Panc1 (cell line): Measurements from ENCODE around the gene RPA3. TPM values are rescaled to one million over a fixed set of nuclear protein-coding genes. Genes with fewer than 3 reads are reported as not detected.

Experiments
- ATAC-seq: fragments of 200-7000 bp; cut with Tn5 transposase; 2 replicates; pipeline ENCODE4 v1.9.1; 2020; ENCODE audit warnings: mild to moderate bottlenecking, moderate library complexity
- BruUV-seq: library from RNA; stranded (reverse); fragments of 400-500 nt; replicated peaks from 2 replicates; lab custom pipeline; 2021; lab: Mats Ljungman, UMichigan
- CTCF ChIA-PET: fragments of 300-600 bp; sonication (Branson Sonifier 250); formaldehyde crosslinking; loops from one replicate; lab custom pipeline; 2022; ENCODE audit warnings: antibody characterized with exemption; lab: Charles Lee
- POLR2A ChIA-PET: fragments of 300-600 bp; sonication (Branson Sonifier 250); formaldehyde crosslinking; loops from one replicate; lab custom pipeline; 2022; ENCODE audit warnings: antibody characterized with exemption; lab: Charles Lee
- DNase-seq: peaks from one replicate; pipeline ENCODE4 v3.0.0-alpha.2; 2010; ENCODE audit warnings: low read depth, low spot score
- H3K27ac ChIP-seq: 2 replicates; pipeline ENCODE4 v1.5.1; 2011; ENCODE audit warnings: mild to moderate bottlenecking, low read length, inconsistent platforms
- H3K27me3 ChIP-seq: fragments of 200-500 bp; sonication (Bioruptor generic); 2 replicates; pipeline ENCODE4 v1.6.0; 2014; ENCODE audit warnings: low read length, inconsistent platforms; ENCODE audit not compliant: control insufficient read depth, insufficient read depth
- H3K36me3 ChIP-seq: fragments of 200-500 bp; sonication (Bioruptor generic); 2 replicates; pipeline ENCODE4 v1.5.1; 2014; ENCODE audit warnings: inconsistent platforms, mild to moderate bottlenecking, low read length, moderate library complexity; ENCODE audit not compliant: control insufficient read depth, insufficient read depth
- H3K4me1 ChIP-seq: 2 replicates; pipeline ENCODE4 v1.5.1; 2011; ENCODE audit warnings: inconsistent platforms, mild to moderate bottlenecking, low read length, moderate library complexity; ENCODE audit not compliant: control insufficient read depth, insufficient read depth
- H3K4me3 ChIP-seq, 2 experiments: 2 replicates each; pipeline ENCODE4 v1.5.1; 2011 to 2012; ENCODE audit warnings: low read depth in 2 of 2, low read length in 2 of 2, mild to moderate bottlenecking in 2 of 2, inconsistent platforms in 1 of 2, moderate library complexity in 1 of 2
- H3K9me3 ChIP-seq: fragments of 200-500 bp; sonication (Bioruptor generic); 2 replicates; pipeline ENCODE4 v1.5.1; 2014; ENCODE audit warnings: low read depth, mild to moderate bottlenecking, inconsistent platforms, low read length, moderate library complexity; ENCODE audit not compliant: control insufficient read depth, insufficient read depth
- CTCF ChIP-seq: fragments of 450-650 bp; IDR thresholded peaks from 2 replicates; pipeline ENCODE4 v1.5.1; 2017; ENCODE audit warnings: mild to moderate bottlenecking
- POLR2AphosphoS5 ChIP-seq: IDR thresholded peaks from 2 replicates; pipeline ENCODE4 v1.6.1; 2012; ENCODE audit warnings: mild to moderate bottlenecking, low read depth, low read length, moderate library complexity
- SIN3A ChIP-seq: IDR thresholded peaks from 2 replicates; pipeline ENCODE4 v1.6.1; 2012; ENCODE audit warnings: low read depth, mild to moderate bottlenecking, low read length, moderate library complexity, borderline replicate concordance; ENCODE audit not compliant: insufficient read depth
- TCF7L2 ChIP-seq: IDR thresholded peaks from 2 replicates; pipeline ENCODE4 v1.6.1; 2011; ENCODE audit warnings: mild to moderate bottlenecking, low read depth, low read length, inconsistent platforms
- in situ Hi-C: cut with HindIII; loops from 2 replicates; pipeline ENCODE4 v1.10.0; 2016; ENCODE audit warnings: low sequenced_read_pairs, low pct_unique_long_range_greater_than_20kb
- intact Hi-C: fragments of 100-400 bp; cut with micrococcal nuclease; formaldehyde crosslinking; loops from one replicate; pipeline ENCODE4 v1.10.0; 2022; ENCODE audit not compliant: unreplicated experiment
- total RNA-seq: library from RNA; stranded (reverse); gene quantifications from one replicate; pipeline ENCODE4 v1.2.1, GENCODE V29; 2021; ENCODE audit not compliant: unreplicated experiment
- TF ChIP-seq, protein P1 (sequence below), 2 experiments: IDR thresholded peaks; 2 replicates each; pipeline ENCODE4 v1.6.1; 2011 to 2012; ENCODE audit warnings: low read depth in 2 of 2, control low read depth in 1 of 2, low read length in 1 of 2, mild to moderate bottlenecking in 1 of 2, moderate library complexity in 1 of 2; ENCODE audit not compliant: insufficient read depth in 1 of 2

Gene RPA3
- total RNA-seq, 1 experiment from 2014 or later = 93.5 TPM

GRCh38 chr7:7640221-7641128, 77.9 kb downstream of the RPA3 start, which contains the start of gene UMAD1:
Gene UMAD1, plus strand, starts transcription at chr7:7640752. Its CDS starts 32,620 bp downstream, at chr7:7673372.
- CTCF ChIA-PET = interaction anchor here (0.6 kb wide), 2 partner anchors 216 to 415 kb away, joined by 3 to 6 read pairs; no protein-coding TSS in a partner anchor
- peaks cover 19% of the 10 kb centered on the region for H3K4me1 ChIP-seq
- H3K9me3 ChIP-seq = no peaks in the 10 kb centered on the region
- TF ChIP-seq TCF7L2 = peak; percentile 90
- TF ChIP-seq POLR2AphosphoS5 = peak; percentile 87
- TF ChIP-seq, protein P1, sequence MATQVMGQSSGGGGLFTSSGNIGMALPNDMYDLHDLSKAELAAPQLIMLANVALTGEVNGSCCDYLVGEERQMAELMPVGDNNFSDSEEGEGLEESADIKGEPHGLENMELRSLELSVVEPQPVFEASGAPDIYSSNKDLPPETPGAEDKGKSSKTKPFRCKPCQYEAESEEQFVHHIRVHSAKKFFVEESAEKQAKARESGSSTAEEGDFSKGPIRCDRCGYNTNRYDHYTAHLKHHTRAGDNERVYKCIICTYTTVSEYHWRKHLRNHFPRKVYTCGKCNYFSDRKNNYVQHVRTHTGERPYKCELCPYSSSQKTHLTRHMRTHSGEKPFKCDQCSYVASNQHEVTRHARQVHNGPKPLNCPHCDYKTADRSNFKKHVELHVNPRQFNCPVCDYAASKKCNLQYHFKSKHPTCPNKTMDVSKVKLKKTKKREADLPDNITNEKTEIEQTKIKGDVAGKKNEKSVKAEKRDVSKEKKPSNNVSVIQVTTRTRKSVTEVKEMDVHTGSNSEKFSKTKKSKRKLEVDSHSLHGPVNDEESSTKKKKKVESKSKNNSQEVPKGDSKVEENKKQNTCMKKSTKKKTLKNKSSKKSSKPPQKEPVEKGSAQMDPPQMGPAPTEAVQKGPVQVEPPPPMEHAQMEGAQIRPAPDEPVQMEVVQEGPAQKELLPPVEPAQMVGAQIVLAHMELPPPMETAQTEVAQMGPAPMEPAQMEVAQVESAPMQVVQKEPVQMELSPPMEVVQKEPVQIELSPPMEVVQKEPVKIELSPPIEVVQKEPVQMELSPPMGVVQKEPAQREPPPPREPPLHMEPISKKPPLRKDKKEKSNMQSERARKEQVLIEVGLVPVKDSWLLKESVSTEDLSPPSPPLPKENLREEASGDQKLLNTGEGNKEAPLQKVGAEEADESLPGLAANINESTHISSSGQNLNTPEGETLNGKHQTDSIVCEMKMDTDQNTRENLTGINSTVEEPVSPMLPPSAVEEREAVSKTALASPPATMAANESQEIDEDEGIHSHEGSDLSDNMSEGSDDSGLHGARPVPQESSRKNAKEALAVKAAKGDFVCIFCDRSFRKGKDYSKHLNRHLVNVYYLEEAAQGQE (IDR thresholded peaks at IDR 0.05; ENCODE audit: insufficient read depth in 1 of 2, low read depth in 2 of 2, low read length in 1 of 2) = no peak
- TF ChIP-seq SIN3A = peak; percentile 97; the same call in 1 of the 2 replicates
- in situ Hi-C loops = no loop called here
- intact Hi-C loops = no loop called here
- DNase-seq = peak; percentile 99
- no TSS peak for BruUV-seq
- peak; percentile 99 for ATAC-seq
- H3K27ac ChIP-seq = peak within 1 kb of the TSS; percentile 99
- H3K36me3 ChIP-seq = peaks cover 5% of the 10 kb centered on the region
- no peaks in the 10 kb centered on the region for H3K27me3 ChIP-seq
- H3K4me3 ChIP-seq = peak within 1 kb of the TSS; percentile 85 to 90
- POLR2A ChIA-PET = interaction anchor here (0.6 to 0.8 kb wide), 3 partner anchors 56 to 330 kb away, joined by 3 read pairs; no protein-coding TSS in a partner anchor

DNA sequence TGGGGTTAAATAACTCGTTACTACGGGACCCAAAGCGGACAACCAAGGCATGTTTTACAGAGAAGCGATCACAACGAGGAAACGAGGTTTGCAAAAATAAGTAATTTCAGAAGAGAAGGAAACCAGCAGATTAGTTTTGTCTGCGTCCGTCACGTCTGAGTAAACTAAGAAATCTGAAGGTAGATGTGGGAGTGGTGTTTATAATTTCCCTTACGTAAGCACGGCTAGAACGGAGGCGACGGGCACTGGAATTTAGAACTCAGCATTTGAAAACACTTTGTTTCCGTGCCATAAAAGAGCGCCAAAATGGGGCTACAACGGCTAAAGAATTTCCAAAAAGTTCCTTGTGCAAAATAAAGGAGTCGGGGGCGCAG, 78.6 kb downstream of the RPA3 start:
- DNase-seq = no peak
- no peak for TF ChIP-seq TCF7L2
- TF ChIP-seq SIN3A = no peak
- TF ChIP-seq POLR2AphosphoS5 = no peak; the same call in 1 of the 2 replicates
- TF ChIP-seq, protein P1 (IDR thresholded peaks at IDR 0.05; ENCODE audit: insufficient read depth in 1 of 2, low read depth in 2 of 2, low read length in 1 of 2) = no peak
- no peak for TF ChIP-seq CTCF
- peak; percentile 17; the same call in 1 of the 2 replicates for ATAC-seq
- in situ Hi-C loops = no loop called here
- Histone ChIP-seq H3K27me3 (no peaks in the 10 kb centered on the region), H3K9me3 (no peaks in the 10 kb centered on the region), H3K4me3 (peak overlapping the region; percentile 85 to 90), H3K4me1 (peaks cover 19% of the 10 kb centered on the region), H3K27ac (peak overlapping the region; percentile 97), H3K36me3 (peaks cover 5% of the 10 kb centered on the region)
- CTCF ChIA-PET = no interaction called here
- POLR2A ChIA-PET = interaction anchor here (0.7 kb wide), 1 partner anchor 350 kb away, joined by 3 read pairs; no protein-coding TSS in a partner anchor
- BruUV-seq = no TSS peak
- intact Hi-C loops = no loop called here
